ES-I3 (cell line): ENCODE measurements around the gene VANGL2.

Source experiments
- H3K36me3 ChIP-seq: 2 replicates; pipeline ENCODE4 v1.6.1; 2013; ENCODE audit warnings: mild to moderate bottlenecking, low read length, control low read depth, moderate library complexity; ENCODE audit not compliant: insufficient read depth
- H3K4me1 ChIP-seq: 2 replicates; pipeline ENCODE4 v1.6.1; 2013; ENCODE audit warnings: mild to moderate bottlenecking, control low read depth, low read length; ENCODE audit not compliant: insufficient read depth
- H3K9ac ChIP-seq: 2 replicates; pipeline ENCODE4 v1.6.1; 2013; ENCODE audit warnings: low read depth, mild to moderate bottlenecking, low read length, moderate library complexity
- H3K9me3 ChIP-seq: 2 replicates; pipeline ENCODE4 v1.6.1; 2013; ENCODE audit warnings: mild to moderate bottlenecking, low read length, moderate library complexity; ENCODE audit not compliant: control insufficient read depth, insufficient read depth

The VANGL2 gene

DNA sequence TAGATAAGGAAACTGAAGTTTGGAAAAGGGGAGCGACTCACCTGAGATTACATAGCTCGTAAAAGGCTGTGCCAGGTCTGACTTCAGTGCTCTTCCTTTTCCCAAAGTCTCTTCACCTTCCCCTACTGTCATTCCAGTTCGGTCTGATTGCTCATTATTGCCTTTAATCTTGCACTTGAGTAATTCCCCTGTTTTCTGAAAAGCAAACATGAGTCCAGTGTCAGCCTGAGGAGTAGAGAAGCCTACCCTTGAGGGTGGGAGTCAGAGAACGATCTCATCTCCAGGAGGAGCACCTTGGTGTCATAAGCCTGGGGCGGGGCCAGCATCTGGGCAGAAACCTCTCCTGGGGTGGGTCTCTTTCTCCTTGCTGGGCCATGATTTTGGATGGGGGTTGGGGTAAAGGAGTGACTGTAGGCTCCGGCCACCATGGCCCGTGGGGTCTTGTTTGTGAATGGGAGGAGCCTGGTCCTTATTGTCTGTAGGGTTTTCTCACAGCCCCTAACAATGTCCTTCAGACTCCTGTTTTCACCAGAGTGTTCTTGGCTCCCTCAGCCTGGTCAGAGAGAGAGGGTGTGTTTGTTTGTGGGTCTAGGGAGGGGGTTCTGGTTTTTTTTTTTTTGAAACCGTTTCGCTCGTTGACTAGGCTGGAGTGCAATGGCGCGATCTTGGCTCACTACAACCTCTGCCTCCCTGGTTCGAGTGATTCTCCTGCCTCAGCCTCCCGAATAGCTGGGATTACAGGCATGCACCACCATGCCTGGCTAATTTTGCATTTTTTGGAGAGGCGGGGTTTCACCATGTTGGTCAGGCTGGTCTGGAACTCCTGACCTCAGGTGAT lies 6.0 kb downstream of the VANGL2 start:
- no peaks in the 10 kb centered on the region for H3K9me3 ChIP-seq
- H3K9ac ChIP-seq: no peak overlapping the region
- H3K4me1 ChIP-seq: peaks cover 86% of the 10 kb centered on the region
- H3K36me3 ChIP-seq: no peaks in the 10 kb centered on the region

DNA sequence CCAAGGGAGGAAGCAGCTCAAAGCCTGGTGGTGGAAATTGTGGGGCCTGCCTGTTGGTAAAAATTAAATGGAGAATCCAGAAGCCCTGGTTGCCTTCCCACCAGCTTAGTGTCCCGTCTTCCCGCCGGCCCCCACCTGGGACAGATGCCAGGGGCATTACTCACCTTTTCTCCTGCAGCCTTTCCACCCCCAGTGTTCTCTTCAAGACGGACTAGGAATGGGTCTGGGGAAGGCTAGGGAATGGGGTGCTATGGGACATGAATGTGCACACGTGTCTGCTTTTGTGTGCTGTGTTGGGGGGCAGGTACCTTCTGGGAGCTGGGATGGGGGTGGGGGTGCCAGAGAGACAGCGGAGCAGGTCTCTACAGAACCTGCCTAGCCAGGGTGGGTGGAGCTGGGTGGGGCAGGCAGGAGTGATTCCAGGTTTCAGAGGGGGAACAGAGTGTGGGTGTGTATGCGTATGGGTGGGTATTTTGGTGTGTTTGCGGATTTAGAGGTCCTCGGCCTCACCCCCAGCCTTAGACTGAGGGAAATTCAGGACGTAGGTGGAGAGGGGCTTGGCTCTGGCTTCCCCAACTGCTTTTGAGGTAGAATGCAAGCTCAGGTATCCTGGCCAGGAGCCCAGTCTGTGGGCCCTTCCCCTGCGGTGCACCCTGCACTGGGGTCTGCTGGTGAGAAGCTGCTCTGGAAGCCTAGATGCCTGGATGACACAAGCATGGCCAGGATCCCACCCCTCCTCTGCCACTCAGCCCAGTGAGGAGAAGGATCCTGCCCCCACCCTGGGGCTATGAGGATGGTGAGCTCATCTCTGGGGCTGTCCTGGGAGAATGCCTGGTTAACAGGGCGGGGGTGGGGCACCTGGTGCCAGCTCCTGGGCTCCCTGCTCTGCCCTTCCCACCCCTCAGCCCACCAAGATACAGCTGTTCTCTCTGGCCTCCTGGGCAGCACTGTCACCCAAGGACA lies 7.8 kb downstream of the VANGL2 start:
- Histone ChIP-seq H3K36me3 (no peaks in the 10 kb centered on the region), H3K9ac (no peak overlapping the region), H3K4me1 (peaks cover 74% of the 10 kb centered on the region), H3K9me3 (no peaks in the 10 kb centered on the region)

DNA sequence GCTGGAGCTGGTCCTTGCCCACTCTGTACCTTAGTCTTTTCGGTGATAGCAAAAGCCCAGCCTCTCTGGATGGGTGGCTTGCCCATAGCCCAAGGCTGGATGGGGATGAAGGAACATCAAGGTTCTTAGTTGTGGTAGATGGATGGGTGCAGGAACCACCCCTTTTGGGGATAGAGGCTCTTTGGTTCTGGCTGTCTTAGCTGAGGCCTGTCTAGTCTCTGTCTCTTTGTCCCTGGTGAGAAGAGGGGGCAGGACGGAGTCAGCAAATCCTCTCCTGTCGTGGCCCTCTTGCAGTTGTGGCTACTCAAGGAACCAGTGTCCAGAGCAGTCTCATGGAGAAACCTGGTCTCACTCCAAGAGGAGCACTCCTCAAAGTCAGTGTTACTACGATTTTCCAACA lies 8.5 kb downstream of the VANGL2 start:
- H3K36me3 ChIP-seq: no peaks in the 10 kb centered on the region
- H3K9me3 ChIP-seq: no peaks in the 10 kb centered on the region
- H3K4me1 ChIP-seq: peaks cover 67% of the 10 kb centered on the region
- H3K9ac ChIP-seq: no peak overlapping the region

DNA sequence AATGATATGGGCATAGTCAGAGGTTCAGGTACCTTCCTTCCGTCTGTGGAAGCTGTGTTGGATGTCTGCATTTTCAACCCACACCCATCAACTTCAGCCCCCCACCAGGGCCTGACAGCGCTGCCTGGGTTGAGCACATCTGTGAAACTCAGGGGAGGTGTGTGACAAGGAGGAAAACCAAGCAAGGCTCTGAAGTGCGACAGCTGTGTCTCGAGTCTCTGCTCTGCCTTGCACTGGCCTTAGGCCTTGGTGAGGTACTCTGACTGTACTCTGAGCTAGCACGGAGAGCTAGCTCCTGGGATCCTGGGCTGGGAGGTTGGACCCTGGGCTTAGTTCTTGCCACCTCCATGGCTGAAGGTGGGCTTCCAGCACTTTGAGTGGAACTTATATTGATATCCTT lies 9.1 kb downstream of the VANGL2 start:
- H3K4me1 ChIP-seq: peaks cover 62% of the 10 kb centered on the region

DNA sequence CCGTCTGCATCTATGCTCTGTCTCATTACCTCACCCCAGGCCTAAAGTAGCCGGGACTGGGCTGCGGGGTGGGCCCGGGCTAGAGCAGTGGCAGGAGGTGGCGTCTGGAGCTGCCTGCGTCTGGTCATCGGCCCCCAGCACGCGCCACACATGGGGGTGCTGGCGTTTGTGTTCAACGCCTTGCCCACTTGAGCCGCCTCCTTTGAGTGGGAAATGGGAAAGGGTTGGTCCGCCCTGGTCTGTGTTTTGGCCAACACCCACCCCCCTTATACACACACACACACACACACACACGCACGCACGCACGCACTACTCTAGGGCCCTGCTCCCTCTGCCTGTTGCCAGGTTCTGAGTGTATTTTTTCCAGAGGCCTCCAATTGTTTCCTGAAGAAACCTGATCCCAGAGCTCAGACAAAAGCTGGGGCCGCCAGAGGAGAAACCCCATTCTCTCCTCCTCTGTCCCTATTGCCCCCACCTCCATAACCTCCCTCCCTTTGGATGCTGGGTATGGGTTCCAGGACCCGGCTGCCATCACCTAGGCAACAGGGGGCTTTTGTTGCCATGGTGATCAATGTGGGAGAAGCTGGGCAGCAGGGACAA lies 10.1 kb downstream of the VANGL2 start:
- no peak overlapping the region for H3K9ac ChIP-seq
- no peaks in the 10 kb centered on the region for H3K36me3 ChIP-seq
- no peaks in the 10 kb centered on the region for H3K9me3 ChIP-seq
- peaks cover 52% of the 10 kb centered on the region for H3K4me1 ChIP-seq

More for the DNA sequence above, 9.1 kb downstream of the VANGL2 start:
- Histone ChIP-seq H3K9me3 (no peaks in the 10 kb centered on the region), H3K36me3 (no peaks in the 10 kb centered on the region), H3K9ac (no peak overlapping the region)

DNA sequence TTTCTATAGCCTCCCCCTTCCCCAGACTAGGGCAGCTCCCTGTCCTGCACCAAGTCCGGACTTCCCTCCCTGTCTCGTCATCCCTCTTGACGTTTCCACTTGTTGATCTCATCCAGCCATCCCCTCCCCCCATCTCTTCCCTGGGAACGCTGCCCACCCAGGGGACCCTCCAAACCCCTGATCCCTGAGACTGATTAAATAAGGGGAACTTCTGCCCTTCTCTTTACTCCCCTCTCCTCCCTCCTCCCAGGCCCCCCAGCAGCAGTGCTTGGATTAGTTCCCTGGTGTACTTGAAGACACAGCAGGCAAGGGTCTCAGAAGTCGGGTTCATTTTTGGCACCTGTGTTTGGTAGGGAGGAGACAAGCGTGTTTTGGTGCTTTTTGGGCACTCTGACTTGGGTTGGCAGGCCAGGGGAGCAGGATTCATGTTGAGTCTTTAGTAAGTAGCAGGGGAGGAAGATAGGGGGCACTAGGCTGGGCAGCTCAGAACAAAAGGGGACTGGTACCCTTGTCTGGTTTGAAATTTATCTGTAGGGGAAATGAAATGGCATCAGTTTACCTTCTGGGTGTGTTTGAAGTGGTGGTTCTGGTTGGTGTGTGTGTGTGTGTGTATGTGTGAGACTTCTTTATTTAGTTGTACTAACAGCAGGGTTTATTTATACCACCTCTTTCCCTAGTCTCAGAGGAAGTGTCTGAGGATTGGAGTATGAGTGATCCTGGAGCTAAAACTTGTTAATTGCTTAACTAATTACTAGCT lies 11.1 kb downstream of the VANGL2 start:
- H3K4me1 ChIP-seq: peaks cover 44% of the 10 kb centered on the region
- no peak overlapping the region for H3K9ac ChIP-seq
- no peaks in the 10 kb centered on the region for H3K9me3 ChIP-seq
- H3K36me3 ChIP-seq: no peaks in the 10 kb centered on the region

DNA sequence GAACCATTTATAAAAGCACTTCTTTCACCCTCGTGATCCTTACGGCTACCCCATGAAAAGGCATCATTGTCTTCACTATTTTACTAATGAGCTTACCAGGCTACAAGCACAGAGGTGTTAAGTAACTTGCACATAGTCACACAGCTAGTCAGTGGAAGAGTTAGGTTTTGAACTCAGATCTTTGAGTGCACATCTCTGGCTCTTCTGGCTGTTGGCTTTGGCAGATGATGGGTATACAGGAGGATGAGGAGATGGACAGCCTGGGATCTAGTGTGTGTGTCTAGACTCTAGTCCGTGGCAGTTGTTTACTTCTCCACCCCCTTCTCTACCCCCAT lies 11.6 kb downstream of the VANGL2 start:
- no peak overlapping the region for H3K9ac ChIP-seq
- H3K36me3 ChIP-seq: no peaks in the 10 kb centered on the region
- peaks cover 42% of the 10 kb centered on the region for H3K4me1 ChIP-seq
- H3K9me3 ChIP-seq: no peaks in the 10 kb centered on the region

DNA sequence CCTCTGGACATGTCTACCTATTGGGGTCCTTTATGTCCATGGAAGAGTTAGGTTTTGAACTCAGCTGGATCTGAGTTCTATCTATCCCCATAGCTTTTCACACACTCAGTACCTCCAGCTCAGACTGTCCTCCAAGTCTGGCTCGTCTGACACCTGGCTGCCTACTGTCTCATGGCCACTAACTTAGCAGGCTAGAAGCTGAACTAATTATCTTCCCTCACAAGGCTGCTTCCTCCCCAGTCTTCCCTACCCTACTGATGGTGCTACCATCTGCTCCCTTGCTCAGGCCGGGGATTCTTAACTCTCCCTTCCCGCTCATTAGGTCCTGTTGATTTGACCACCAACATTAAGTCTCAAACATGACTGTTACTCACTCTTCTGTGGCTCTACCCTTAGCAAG lies 13.4 kb downstream of the VANGL2 start:
- Histone ChIP-seq H3K9me3 (no peaks in the 10 kb centered on the region), H3K9ac (no peak overlapping the region), H3K36me3 (no peaks in the 10 kb centered on the region), H3K4me1 (peaks cover 28% of the 10 kb centered on the region)

DNA sequence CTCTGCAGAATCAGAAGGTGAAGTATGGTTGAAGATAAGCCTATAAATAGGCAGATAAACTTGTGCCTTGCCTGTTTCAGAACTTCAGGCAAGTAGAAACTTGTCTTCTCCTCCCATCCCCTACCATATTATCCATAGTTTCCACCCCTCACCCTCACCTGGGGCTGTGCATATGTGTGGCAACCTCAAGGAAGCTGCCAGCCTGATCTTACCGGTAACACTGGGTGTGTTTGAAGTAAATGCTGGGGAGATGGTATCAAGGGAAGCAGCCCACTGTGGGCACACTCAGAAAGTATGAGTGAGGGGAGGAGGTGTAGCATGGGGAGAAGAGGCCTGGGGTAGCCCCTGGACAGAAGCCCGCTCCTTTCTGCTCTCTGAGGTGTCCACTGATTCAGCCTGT lies 14.5 kb downstream of the VANGL2 start:
- Histone ChIP-seq H3K36me3 (no peaks in the 10 kb centered on the region), H3K9me3 (no peaks in the 10 kb centered on the region), H3K9ac (no peak overlapping the region; the same call in 1 of the 2 replicates), H3K4me1 (peaks cover 17% of the 10 kb centered on the region)

DNA sequence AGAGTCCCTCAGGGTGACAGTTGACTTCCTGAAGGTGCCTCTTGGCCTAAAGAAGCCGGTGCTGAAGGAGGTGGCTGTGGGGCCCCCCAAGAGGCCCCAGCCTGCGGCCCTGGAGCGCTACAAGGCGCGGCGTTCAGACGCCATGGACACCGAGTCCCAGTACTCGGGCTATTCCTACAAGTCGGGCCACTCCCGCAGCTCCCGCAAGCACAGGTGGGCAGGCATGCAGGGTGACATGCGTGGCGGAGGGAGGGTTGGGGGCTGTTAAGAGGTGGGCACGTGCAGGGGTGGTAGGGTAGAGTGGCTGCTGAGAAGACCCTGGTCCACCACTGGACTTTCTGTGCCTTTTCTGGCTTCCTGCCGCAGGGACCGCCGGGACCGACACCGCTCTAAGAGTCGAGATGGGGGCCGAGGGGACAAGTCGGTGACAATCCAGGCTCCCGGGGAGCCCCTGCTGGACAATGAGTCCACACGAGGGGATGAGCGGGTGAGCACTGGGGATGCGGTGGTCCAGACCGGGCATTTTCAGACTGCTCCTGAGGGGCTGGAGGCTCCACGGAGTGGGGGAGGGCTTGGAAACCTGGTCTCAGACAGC lies 15.4 kb downstream of the VANGL2 start:
- H3K9me3 ChIP-seq: no peaks in the 10 kb centered on the region
- no peak overlapping the region for H3K9ac ChIP-seq
- H3K36me3 ChIP-seq: no peaks in the 10 kb centered on the region
- peaks cover 8% of the 10 kb centered on the region; the same call in 1 of the 2 replicates for H3K4me1 ChIP-seq

DNA sequence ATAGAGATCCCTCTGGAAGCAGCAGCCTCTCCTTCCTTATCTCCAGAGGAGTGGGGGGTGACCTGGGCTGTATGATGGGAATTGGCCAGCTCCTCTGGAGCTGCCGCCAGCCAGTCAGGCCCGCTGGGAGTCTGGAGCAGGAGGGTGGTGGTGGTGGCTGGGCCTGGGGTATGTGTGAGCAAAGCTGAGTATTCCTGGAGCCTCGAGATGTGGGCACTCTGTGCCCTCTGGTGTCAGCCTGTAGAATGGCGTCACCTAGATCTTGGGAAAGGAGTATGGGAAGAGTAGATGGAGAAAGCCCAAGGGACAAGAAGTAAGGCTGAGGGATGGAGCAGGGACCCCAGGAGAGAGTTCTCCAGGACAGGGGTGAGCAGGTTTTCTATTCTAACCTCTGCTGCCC lies 16.0 kb downstream of the VANGL2 start:
- Histone ChIP-seq H3K4me1 (peaks cover 4% of the 10 kb centered on the region; the same call in 1 of the 2 replicates), H3K36me3 (peaks cover 4% of the 10 kb centered on the region; the same call in 1 of the 2 replicates)

DNA sequence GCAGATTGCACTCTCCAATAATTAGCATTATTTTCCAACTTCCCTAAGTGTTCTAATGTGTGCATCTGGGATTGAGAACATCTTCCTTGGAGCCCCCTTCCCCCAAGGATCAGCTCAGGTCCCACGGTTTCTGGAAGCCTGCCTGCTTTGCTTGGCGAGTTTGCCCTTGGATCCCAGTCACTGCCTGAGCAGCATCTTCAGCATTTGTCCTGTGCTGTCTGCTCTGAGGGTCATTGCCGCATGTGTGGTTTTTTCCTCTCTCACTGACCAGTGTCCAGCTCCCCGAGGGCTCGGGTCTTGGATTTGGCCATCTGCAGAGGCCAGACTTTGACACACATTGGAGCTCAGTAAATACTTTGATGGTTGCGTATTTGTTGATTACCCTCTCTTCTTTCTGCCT lies 18.1 kb downstream of the VANGL2 start:
- Histone ChIP-seq H3K36me3 (peaks cover 6% of the 10 kb centered on the region; the same call in 1 of the 2 replicates), H3K9ac (no peak overlapping the region), H3K4me1 (no peaks in the 10 kb centered on the region), H3K9me3 (no peaks in the 10 kb centered on the region)

More for the DNA sequence above, 16.0 kb downstream of the VANGL2 start:
- Histone ChIP-seq H3K9ac (no peak overlapping the region), H3K9me3 (no peaks in the 10 kb centered on the region)

DNA sequence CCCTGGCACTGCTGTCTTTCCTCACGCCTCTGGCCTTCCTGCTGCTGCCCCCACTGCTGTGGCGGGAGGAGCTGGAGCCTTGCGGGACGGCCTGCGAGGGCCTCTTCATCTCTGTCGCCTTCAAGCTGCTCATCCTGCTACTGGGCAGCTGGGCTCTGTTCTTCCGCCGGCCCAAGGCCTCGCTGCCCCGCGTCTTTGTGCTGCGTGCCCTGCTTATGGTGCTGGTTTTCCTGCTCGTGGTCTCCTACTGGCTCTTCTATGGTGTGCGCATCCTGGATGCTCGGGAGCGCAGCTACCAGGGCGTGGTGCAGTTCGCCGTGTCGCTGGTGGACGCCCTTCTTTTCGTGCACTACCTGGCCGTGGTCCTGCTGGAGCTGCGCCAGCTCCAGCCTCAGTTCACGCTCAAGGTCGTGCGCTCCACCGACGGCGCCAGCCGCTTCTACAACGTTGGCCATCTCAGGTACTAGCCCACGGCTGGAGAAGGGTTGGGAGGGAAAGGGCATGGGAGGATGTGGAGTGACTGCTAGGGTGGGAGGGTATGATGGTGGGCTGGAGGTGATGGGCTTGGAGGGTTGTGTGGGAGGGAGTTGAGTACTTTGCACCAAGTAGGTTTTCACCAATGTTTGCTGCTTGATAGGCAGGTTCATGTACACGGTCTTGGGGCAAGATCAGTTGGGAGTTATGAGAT lies 18.9 kb downstream of the VANGL2 start:
- H3K9ac ChIP-seq: no peak overlapping the region
- no peaks in the 10 kb centered on the region for H3K9me3 ChIP-seq
- H3K36me3 ChIP-seq: peaks cover 6% of the 10 kb centered on the region; the same call in 1 of the 2 replicates
- no peaks in the 10 kb centered on the region for H3K4me1 ChIP-seq
